HG03025 (cell line): ENCODE data around the gene CSN2.
"Not testable (repeated sequence)": the region's sequence is repeated elsewhere in the genome, so short reads cannot be mapped to it uniquely, and the experiment has no call there.

Experiments
- ATAC-seq: cut with Tn5 transposase; IDR thresholded peaks from one replicate; pipeline ENCODE4 v1.9.1; 2021; ENCODE audit warnings: mild to moderate bottlenecking, moderate library complexity; ENCODE audit not compliant: unreplicated experiment, low FRiP score

CSN2 gene

GRCh38 chr4:69965628-69966027 is at the start of gene CSN2:
CSN2 (minus strand) TSS chr4:69965728; CDS start chr4:69960995, 4,733 bp downstream.
- no peak for ATAC-seq

GRCh38 chr4:70008771-70009170 is 43.2 kb upstream of the CSN2 start:
- ATAC-seq = no peak

- no peak for ATAC-seq
Observed at GRCh38 chr4:70002507-70002906, 37.0 kb upstream of the CSN2 start.

GRCh38 chr4:70000711-70001110 is 35.2 kb upstream of the CSN2 start:
- ATAC-seq = no peak

GRCh38 chr4:69999420-69999819 is 33.9 kb upstream of the CSN2 start:
- ATAC-seq = no peak

GRCh38 chr4:69995526-69996016 is 30.0 kb upstream of the CSN2 start, which contains the start of gene STATH:
STATH (plus strand) TSS chr4:69995966; CDS start chr4:69998438, 2,472 bp downstream.
- ATAC-seq = no peak

GRCh38 chr4:69994782-69995181 is 29.3 kb upstream of the CSN2 start:
- no peak for ATAC-seq

- ATAC-seq = no peak
Observed at GRCh38 chr4:69991016-69991415, 25.5 kb upstream of the CSN2 start.

GRCh38 chr4:69986663-69987062 is 21.1 kb upstream of the CSN2 start:
- no peak for ATAC-seq

- ATAC-seq = no peak
Observed at GRCh38 chr4:69984030-69984443, 18.5 kb upstream of the CSN2 start.

- no peak for ATAC-seq
Observed at GRCh38 chr4:69977582-69977981, 12.1 kb upstream of the CSN2 start.

GRCh38 chr4:69974631-69975030 is 9.1 kb upstream of the CSN2 start:
- no peak for ATAC-seq

GRCh38 chr4:69970071-69970470 is 4.5 kb upstream of the CSN2 start:
- ATAC-seq = no peak

- no peak for ATAC-seq
Observed at GRCh38 chr4:69957209-69957608, 8.3 kb downstream of the CSN2 start.

GRCh38 chr4:69951602-69952001 is 13.9 kb downstream of the CSN2 start:
- ATAC-seq = no peak

- ATAC-seq = no peak
Observed at GRCh38 chr4:69936566-69936965, 29.0 kb downstream of the CSN2 start.

GRCh38 chr4:69934150-69934549 is 31.4 kb downstream of the CSN2 start:
- ATAC-seq = no peak

GRCh38 chr4:69930768-69931167 is 34.8 kb downstream of the CSN2 start, which contains the start of gene CSN1S1:
CSN1S1 (plus strand) TSS chr4:69931068; CDS start chr4:69932556, 1,488 bp downstream.
- no peak for ATAC-seq

- ATAC-seq = not testable (repeated sequence)
Observed at GRCh38 chr4:69923782-69924410, 41.6 kb downstream of the CSN2 start.

- no peak for ATAC-seq
Observed at GRCh38 chr4:69920874-69921273, 44.7 kb downstream of the CSN2 start.

- peak; percentile 71 for ATAC-seq
Observed at GRCh38 chr4:69910016-69910782, 55.3 kb downstream of the CSN2 start.

- ATAC-seq = no peak
Observed at GRCh38 chr4:69909195-69909594, 56.3 kb downstream of the CSN2 start.
